IPS-NIHi7 (cell line): ENCODE measurements around the gene TMPRSS5.

Experiments
- DNase-seq: peaks from one replicate; pipeline ENCODE4 v3.0.0; 2012; ENCODE audit warnings: mixed read lengths; ENCODE audit errors: extremely low spot score

TMPRSS5 gene

DNA sequence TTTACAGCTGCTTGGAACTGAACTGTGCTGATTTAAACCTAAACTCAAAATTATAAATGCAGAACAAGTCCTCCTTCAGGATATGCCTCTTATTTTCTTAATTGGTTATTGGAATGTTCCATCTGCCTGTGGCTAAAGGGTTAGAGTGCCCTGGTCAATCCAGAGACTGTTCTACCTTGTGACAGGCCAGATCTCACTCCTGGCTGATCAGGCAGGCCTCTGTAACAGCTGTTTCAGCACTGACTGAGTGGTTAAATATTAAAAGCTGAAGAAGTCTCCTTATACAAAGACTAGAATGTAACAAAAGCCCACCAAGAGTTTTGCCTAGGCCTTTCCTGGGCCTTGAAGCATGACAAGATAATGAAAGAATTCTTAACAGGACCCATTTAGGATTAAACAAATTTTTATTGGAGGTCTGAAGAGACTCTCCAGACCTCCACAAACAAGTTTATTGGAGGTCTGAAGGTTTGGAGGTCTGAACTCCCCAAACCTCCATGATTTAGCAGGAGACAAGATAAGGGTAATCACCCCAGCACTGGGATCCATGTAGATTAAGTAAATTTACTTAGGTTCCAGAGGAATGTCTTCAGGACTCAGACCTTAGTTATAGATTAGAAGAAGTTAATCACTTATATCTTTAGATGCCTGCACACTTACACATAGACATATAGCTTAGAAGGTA, 35.8 kb downstream of the TMPRSS5 start:
- no peak for DNase-seq

DNA sequence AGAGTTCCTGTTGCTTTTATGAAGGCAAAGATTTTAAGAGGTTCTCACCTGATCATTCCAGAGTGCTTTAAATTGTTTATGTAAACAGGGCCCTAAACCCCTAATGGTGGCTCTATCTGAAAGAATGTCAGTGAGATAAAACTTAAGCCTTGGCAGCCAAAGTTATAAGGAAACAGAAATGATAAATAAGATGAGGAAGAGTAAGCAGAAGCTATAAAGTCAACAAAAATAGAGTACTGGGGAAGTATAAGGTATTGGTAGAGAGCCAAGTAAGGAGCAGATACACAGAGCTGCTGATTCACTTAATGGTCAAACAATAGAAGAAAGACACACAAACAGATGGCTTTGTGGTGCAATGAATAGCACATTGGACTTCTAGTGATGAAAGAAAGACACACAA, 37.9 kb downstream of the TMPRSS5 start:
- DNase-seq, result no peak

- DNase-seq, result no peak
These were observed 38.3 kb downstream of the TMPRSS5 start for GRCh38 chr11:113667801-113668200.

DNA sequence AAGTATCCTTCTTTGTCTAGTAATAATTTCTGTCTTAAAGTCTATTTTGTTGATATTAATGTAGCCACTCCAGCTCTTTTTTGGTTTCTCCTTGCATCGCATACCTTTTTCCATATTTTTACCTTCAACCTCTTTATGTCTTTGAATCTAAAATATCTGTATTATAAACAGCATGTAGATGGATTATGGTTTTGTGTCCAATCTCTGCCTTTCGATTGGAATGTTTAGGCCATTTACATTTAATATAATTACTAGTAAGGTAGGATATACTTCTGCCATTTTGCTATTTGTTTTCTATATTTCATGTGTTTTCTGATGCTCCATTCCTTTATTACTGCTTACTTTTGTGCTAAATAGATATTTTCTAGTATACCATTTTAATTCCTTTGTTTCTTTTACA, 39.5 kb downstream of the TMPRSS5 start:
- no peak for DNase-seq

GRCh38 chr11:113664981-113665710, 41.0 kb downstream of the TMPRSS5 start:
- no peak for DNase-seq

DNA sequence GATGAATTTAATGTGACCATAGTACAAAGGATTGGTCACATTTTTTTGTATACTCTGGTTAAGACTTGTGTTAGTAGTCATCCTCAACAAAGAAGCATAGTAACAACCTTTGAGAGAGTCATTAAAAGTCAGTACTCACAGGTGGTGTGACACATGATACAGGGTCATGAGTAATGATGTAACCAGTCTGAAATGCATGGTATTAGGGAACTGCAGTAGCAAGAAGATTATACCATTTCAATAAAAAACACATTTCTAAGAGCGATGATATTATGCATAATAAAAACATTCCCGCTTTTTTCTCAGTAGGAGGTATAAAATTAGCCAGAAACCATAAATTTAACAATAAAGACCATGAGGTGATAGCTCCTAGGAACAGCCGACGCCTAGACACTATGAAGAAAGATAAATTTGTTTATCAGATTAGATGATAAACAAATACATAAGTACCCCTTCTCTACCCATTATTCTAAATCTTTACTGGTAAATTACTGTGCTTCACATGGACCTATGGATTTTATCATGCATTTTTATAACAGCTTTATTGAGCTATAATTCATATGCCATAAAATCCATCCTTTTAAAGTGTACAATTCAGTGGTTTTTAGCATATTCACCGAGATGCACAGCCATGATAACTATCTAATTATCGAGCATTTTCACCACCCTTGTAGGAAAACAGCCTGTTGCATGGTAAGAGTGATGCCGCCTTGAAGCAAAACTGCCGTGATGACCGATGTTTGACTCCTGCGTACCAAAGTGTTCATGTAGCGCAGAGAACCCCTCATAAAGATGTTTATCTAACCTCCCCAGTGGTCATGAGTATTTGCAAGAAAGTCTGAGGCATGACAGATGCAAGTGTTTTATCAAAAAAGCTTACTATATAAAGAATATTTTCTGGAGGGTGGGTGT, 41.8 kb downstream of the TMPRSS5 start:
- DNase-seq, result no peak

GRCh38 chr11:113663567-113663966, 42.5 kb downstream of the TMPRSS5 start:
- DNase-seq, result no peak

GRCh38 chr11:113655771-113656170, 50.3 kb downstream of the TMPRSS5 start:
- DNase-seq, result no peak

DNA sequence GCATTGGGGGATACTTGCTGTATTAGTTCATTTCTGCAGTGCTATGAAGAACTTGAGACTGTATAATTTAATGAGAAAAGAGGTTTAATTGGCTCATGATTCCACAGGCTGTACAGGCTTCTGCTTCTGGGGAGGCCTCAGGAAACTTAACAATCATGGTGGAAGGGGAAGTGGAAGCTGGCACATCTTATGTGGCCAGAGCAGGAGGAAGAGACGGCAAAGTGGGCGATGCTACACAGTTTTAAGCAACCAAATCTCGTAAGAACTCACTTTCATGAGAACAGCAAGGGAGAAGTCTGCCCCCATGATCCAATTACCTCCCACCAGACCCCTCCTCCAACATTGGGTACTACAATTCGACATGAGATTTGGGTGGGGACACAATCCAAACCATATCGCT, 55.1 kb downstream of the TMPRSS5 start:
- no peak for DNase-seq

DNA sequence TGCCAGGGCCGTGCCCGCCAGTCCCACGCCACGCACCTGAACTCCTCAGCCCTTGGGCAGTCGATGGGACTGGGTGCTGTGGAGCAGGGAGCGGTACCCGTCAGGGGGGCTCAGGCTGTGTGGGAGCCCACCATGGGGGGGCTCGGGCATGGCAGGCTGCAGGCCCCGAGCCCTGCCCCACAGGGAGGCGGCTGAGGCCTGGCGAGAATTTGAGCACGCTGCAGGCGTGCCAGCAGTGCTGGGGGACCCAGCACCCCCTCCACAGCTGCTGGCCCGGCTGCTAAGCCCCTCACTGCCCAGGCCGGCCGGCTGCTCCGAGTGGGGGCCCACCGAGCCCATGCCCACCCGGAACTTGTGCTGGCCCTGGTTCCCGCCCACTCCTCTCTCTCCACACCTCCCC, 56.8 kb downstream of the TMPRSS5 start:
- DNase-seq, result no peak

- no peak for DNase-seq
These were observed 58.3 kb downstream of the TMPRSS5 start for GRCh38 chr11:113647856-113648255.

DNA sequence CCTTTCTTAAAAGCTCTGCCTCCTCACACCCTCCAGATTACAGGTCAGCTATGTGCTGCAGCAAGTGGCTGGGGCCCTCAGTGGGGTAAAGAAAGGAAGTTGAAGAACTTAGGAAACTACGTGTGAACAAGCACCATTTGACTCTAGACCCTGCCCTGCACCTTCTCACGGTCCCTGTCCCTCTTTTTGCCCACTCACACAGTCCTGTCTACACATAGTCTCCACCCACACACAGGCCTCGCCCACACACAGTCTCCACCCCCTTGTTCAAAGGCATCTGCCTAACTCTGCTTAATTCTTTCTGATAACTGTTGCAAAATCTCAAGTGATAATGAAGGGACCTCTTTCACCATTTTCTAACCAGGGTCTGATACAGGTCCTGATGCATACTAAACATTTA, 59.0 kb downstream of the TMPRSS5 start:
- DNase-seq, result no peak

DNA sequence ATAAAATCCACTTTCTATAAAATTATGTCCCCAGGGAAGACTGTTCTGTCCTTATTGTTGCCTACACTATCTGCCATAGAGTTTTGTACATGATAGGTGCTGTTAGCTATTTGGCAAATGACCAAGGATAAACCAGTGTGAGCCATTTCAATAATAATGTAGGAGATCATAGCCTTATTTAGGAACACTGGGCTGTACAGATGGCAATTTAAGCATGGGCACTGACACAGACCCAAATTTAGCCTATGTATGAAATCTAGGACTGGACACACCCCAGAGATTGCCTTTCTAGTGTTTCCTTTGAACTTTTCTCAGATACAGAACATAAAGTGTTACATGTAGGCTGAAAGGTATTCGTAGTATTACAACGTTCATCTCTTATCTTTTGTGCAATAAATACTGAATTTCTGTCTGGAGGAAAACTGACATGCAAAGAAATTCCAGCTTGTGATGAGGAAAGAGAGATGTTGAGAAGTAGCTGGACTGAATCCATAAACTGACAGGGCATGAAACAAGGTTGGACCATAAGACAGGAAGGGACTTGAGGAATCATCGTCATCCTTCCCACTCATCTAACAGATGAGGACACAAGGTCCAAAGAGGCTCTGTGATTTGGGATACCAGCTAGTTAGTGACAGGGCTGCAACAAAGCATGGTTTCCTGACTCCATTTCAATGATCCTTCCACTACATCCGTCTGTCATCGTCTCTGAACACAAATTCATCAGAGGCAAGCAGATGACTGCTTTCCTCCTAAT, 60.3 kb downstream of the TMPRSS5 start:
- DNase-seq, result no peak

DNA sequence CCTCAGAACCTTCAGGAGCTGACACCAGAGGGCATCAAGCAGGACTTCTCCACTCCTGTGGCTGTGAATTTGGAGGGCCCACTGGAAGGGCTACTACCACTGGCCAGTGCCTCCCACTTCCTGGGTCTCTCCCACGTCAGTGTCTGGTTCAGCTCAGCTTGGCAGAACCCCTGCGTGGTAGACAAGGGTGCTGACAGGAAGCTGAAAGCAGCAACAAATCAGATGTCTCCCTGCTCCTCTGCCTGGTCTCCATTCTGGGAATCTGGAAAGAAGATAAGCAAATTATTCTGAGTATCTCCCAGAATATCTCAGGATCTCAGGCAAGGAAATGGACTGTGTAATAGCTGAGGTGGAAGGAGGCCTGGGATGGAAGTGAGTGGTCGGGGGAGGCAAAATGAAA, 61.5 kb downstream of the TMPRSS5 start:
- no peak for DNase-seq

DNA sequence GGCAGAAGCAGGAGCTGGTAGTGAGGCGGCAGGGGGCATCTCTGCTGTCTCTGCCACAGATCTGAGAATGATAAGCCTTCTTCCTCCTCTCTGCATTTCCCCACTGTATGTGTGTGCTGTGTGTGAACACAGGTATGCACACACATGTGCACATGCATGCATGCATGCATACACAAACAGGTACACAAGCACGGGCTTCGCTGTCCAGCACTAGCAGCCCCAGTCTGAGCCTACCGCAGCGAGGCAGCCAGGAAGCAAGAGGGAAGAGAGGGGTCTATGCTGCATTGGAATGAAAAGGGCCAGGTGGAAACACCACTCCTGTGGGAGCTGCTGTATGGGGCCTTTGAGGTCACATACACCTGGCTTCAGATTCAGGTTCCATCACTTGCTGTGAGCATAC, 62.4 kb downstream of the TMPRSS5 start:
- no peak for DNase-seq

- no peak for DNase-seq
These were observed 63.0 kb downstream of the TMPRSS5 start for GRCh38 chr11:113643006-113643585.

DNA sequence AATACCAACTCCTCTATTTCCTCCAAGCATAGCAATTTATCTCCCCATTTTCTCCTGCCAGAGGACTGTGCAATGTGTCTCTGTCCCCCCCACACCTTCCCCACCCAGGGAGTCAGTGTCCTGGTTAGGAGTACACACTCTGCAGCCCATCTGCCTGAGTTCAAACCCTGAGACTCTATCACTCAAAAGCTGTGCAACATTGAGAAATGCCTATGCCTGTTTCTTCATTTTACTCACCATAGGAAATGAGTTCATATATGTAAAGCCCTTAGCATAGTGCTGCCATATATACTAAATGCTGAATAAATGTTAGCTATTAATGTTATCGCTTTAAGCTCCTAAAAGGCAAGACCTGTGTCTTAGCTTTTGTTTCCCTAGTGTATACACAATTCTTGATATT, 64.0 kb downstream of the TMPRSS5 start:
- DNase-seq, result no peak

- peak; percentile 33 for DNase-seq
These were observed 67.7 kb downstream of the TMPRSS5 start for GRCh38 chr11:113638376-113638775.

DNA sequence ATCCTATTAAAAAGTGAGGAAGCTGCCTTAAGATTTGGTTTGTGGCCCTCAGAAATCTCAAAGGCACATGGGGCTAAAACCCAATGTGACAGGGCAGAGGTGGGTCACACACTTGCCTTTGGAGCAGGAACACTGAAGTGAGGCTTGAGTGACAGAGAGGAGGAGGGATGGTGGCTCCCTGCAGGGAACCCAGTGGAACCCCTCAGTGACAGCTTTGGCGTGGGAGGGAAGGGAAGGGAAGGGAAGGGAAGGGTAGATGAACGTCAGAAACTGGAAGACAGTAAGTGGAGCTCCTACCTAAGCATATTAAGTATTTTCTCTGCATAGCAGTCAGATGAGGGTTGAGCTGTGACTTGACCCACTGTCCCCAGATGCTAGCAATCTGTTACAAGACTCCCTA, 68.5 kb downstream of the TMPRSS5 start:
- DNase-seq, result no peak
